C1 segment of cervical spinal cord (tissue), 14 donors: ENCODE results near the gene IL20.

Source experiments
- DNase-seq, 14 donors: peaks; one replicate each; lab custom pipeline; 2025; lab: John Stamatoyannopoulos, UW

Gene IL20

DNA sequence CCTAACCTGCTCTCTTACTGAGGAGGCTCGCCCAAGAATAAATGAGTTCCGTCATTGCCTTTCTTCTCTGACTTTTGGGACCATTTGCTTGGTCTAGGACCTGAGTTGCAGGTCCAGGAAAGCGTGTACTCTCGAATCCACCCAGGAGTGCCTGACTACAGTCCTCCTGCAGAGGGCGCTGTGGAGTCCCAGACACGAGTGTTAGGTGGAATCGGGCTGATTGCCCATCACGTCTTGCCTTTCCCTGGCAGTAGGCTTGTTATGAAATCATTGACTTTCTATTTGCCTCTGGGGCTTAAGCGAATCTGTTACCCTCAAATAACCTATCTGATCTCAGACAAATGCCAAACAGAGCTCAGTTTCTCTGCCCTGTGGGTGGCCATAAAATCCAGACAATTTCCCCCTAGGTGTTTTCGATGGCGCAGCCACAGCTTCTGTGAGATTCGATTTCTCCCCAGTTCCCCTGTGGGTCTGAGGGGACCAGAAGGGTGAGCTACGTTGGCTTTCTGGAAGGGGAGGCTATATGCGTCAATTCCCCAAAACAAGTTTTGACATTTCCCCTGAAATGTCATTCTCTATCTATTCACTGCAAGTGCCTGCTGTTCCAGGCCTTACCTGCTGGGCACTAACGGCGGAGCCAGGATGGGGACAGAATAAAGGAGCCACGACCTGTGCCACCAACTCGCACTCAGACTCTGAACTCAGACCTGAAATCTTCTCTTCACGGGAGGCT is at the start of gene IL20:
TSS of gene IL20 (plus strand) at position 685 of the 733 bp plus-strand sequence. CDS start 230 bp downstream, outside the sequence.
- peak in 8 of 14 donors; percentile 3 to 34 (median 19) for DNase-seq

GRCh38 chr1:206816390-206817287 is 48.8 kb upstream of the IL20 start:
- no peak for DNase-seq

DNA sequence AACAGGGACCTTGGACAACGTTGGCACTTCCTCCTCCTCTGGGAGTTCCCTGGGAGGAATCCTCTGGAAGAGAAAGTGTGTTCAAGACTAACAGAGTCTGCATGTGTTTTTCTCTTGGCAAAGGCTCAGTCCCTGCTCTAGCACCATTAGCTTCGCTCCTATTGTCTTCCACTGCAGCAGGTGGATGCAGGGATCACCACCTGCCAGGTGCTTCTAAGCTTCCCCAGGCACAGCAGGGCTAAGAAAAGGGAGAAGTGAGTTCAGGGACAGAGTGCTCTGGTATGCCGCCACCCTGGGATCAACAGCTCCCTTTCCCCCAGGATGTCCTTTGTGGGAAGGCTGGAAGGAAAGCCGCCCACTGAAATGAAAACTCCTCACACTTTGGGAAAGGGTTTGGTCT is 43.9 kb upstream of the IL20 start:
- no peak for DNase-seq

DNA sequence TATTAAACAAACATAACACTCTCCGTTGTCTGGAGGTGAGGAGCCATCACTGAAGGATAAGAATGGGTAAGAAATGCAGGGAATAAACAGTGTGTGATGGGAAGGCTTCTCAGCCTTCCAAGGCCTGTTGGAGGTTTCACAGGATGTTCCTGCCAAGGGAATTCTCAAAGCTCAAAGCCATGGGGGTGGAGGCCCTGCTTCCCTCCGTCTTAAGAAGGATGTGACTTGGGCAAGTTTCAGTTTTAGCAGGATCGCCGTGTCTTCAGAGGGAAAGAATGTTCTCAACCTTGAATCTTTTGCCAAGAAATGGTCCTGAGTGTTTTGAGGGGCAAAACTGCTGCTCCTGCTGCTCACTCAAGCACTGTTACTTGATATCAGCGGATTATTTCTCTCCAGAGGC is 41.7 kb upstream of the IL20 start:
- no peak for DNase-seq

GRCh38 chr1:206824331-206824730 is 41.1 kb upstream of the IL20 start:
- no peak for DNase-seq

GRCh38 chr1:206826394-206826793 is 39.0 kb upstream of the IL20 start:
- DNase-seq, result no peak

DNA sequence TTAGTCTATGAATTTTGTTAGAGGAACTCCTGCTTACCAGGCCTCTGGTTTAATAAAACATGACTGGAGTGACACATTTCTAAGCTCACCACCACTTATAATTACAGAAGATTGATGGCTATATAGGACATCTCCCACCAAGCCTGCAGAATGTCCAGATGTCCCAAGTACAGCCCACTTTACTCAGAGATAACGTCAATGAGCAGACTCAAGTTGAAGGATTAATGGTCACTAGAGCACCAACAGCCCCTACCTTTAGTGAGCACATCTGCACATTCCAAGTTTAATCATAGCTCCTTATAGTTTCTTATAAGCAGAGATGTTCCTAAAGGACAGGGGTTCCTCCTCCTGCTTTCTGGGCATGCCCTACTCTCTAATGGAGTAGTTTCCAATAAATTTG is 37.4 kb upstream of the IL20 start:
- no peak for DNase-seq

DNA sequence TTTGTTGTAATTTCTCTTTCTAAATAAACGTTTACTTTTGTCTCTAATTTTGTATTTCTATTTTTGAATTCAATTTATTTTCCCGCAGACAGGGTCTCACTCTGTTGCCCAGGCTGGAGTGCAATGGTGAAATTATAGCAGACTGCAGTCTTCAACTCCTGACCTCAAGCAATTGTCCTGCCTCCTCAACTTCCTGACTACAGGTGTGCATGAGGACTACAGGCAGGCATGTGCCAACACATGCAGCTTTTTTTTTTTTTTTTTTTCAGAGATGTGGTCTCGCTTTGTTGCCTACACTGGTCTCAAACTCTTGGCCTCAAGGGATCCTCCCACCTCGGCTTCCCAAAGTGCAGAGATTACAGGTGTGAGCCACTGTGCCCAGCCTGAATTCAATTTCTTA is 36.7 kb upstream of the IL20 start:
- no peak for DNase-seq

- DNase-seq, result no peak
These were observed 36.1 kb upstream of the IL20 start for GRCh38 chr1:206829282-206829681.

DNA sequence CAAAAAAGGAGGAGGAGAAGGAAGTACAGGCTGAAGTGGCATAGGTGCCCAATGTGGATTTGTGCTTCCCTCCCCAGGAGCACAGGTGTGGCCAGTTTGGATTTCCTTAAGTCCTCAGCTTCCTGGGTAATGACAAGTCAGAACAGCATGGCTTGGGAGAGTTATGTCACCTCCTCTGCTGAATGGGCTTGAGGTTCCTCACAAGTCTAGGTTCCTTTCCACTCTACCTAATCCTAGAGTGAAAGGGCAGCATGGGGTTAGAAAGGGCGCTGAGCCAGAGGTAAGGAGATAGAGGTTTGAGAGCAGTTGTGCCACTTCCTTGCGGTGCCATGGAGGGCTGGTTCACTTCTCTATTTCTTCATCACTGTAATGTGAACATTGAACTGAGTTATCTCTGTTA is 35.5 kb upstream of the IL20 start:
- DNase-seq, result no peak

DNA sequence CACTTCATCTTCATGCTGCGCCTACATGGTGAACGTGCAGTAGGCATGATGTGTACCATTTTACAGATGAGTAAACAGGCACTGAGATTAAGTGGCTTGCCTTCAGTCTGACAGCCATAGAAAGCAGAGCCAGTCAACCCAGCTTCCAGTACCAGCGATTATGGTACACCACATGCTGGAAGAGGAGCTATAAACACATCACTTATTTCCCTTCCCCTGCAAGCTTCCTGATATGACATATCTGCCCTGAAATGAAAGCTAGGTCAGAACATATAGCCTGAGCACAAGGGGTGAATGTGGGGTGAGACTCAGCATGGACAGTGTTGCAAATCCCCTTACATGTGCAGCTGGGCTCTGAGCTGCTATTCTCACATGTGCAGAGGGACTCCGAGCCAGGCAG is 33.8 kb upstream of the IL20 start:
- DNase-seq, result no peak

- no peak for DNase-seq
These were observed 33.0 kb upstream of the IL20 start for GRCh38 chr1:206832352-206832880.

DNA sequence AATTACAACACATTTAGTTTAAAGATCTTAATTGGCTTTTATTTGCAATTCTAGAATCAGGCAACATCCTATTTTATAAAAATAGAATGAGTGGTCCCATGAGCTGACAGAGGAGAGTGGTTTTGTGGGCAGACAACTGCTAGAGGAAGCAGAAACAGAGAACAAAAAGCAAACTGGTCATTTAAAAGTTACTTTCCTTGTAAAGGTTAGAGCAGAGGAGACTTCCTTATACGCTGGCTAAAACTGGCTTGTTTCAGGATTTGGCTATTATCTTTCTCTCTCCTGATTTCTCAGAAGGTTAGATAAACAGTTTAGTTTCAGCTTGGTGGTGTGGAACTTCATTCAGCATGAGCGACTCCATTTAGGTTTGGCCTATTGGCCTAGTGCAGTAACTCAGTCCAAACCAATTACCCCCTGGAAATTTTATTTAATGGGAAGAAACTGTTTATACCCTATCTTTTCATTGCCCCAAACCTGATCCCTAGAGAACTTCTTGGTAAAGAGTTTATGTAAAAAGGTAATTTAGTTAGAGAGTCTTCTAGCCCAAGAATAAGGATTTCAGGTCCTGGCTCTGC is 32.2 kb upstream of the IL20 start:
- DNase-seq, result no peak

DNA sequence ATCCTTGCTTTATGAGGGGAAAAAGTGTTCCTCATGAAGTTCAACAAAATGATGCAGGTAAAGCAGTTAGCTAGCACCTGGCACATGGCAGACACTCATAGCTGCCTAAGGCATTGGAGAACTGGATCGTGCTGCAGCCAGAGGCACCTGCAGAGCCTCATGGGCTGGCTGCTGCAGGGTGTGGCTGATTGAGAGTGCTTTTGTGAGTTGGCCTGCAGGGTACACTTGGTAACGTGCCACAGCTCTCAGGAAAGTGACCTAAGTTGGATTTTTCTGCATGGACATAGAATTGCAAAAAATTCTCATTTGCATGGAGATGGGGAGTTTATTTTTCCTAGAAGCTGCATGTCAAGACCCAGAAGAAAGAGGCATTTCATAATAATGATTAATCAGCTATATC is 31.6 kb upstream of the IL20 start:
- DNase-seq, result no peak

GRCh38 chr1:206834217-206834616 is 31.2 kb upstream of the IL20 start:
- no peak for DNase-seq

- DNase-seq, result no peak
These were observed 30.7 kb upstream of the IL20 start for GRCh38 chr1:206834711-206835110.

- DNase-seq, result no peak
These were observed 30.2 kb upstream of the IL20 start for GRCh38 chr1:206835186-206835585.

- no peak for DNase-seq
These were observed 29.3 kb upstream of the IL20 start for GRCh38 chr1:206836111-206836510.

- no peak for DNase-seq
These were observed 26.3 kb upstream of the IL20 start for GRCh38 chr1:206839006-206839560.

- DNase-seq, result no peak
These were observed 25.6 kb upstream of the IL20 start for GRCh38 chr1:206839857-206840256.

DNA sequence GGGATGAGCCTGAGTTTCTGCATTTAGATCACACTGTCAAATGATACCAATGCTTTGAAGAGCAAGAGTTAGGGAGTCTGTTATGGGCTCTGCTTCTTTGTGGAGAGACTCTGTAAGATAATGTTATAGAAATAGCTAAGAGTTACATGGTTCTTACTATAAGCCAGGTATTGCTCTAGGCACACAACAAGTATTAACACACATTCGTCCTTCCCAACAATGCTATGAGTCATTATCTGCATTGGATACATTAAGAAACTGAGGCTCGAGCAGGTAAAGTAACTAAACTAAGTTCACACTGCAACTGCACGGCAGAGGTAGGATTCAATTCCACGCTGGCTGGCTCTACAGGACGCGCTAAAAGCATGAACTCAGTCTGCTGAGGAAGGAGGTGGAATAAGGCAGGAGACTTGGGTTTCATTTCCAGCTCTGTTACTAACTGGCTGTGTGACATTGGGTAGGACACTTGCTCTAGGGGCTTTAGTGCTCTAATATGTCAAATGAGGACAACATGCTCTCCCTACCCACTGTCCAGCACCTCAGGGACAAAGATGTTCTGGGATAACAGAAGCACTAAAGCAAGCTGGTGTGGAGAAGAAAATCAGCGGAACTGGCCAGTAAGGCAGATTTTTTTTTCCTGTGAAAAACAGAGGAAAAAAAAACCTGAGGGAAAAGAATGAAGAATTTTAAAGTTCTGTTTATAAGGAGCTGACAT is 23.7 kb upstream of the IL20 start:
- no peak for DNase-seq
